Stimulated activated naive CD4-positive, alpha-beta T cell treated with Interleukin-2 at 50 U/mL for 16 hours (primary cell): ENCODE data around the gene PLCE1.
"Not testable (repeated sequence)": the region's sequence is repeated elsewhere in the genome, so short reads cannot be mapped to it uniquely, and the experiment has no call there.

ENCODE experiments used
- DNase-seq: peaks from one replicate; lab custom pipeline; 2025; lab: John Stamatoyannopoulos, UW

The PLCE1 gene

GRCh38 chr10:93993782-93994437 is at the start of gene PLCE1:
Gene PLCE1 (plus strand): TSS chr10:93993931. CDS start chr10:94031047, 37,116 bp downstream.
- DNase-seq: no peak

GRCh38 chr10:93945819-93946218 is 47.9 kb upstream of the PLCE1 start:
- no peak for DNase-seq

GRCh38 chr10:93947055-93947454 is 46.7 kb upstream of the PLCE1 start:
- no peak for DNase-seq

- no peak for DNase-seq
Measured at GRCh38 chr10:93947524-93947923, 46.2 kb upstream of the PLCE1 start.

GRCh38 chr10:93951905-93952304 is 41.8 kb upstream of the PLCE1 start:
- no peak for DNase-seq

GRCh38 chr10:93954299-93954698 is 39.4 kb upstream of the PLCE1 start:
- DNase-seq: no peak

GRCh38 chr10:93954726-93955363 is 38.9 kb upstream of the PLCE1 start:
- no peak for DNase-seq

- no peak for DNase-seq
Measured at GRCh38 chr10:93958834-93959233, 34.9 kb upstream of the PLCE1 start.

- DNase-seq: not testable (repeated sequence)
Measured at GRCh38 chr10:93960988-93961387, 32.7 kb upstream of the PLCE1 start.

- no peak for DNase-seq
Measured at GRCh38 chr10:93962973-93963372, 30.8 kb upstream of the PLCE1 start.

- DNase-seq: no peak
Measured at GRCh38 chr10:93963434-93963833, 30.3 kb upstream of the PLCE1 start.

GRCh38 chr10:93965911-93966310 is 27.8 kb upstream of the PLCE1 start:
- DNase-seq: no peak

GRCh38 chr10:93967756-93968155 is 26.0 kb upstream of the PLCE1 start:
- DNase-seq: no peak

- no peak for DNase-seq
Measured at GRCh38 chr10:93968540-93968945, 25.2 kb upstream of the PLCE1 start.

GRCh38 chr10:93970433-93971010 is 23.2 kb upstream of the PLCE1 start:
- DNase-seq: not testable (repeated sequence)

- no peak for DNase-seq
Measured at GRCh38 chr10:93973748-93974445, 19.8 kb upstream of the PLCE1 start.

- DNase-seq: no peak
Measured at GRCh38 chr10:93977442-93977841, 16.3 kb upstream of the PLCE1 start.

- no peak for DNase-seq
Measured at GRCh38 chr10:93980486-93980885, 13.2 kb upstream of the PLCE1 start.

- DNase-seq: no peak
Measured at GRCh38 chr10:93991114-93991513, 2.6 kb upstream of the PLCE1 start.

- no peak for DNase-seq
Measured at GRCh38 chr10:93991596-93992284, 2.0 kb upstream of the PLCE1 start.

- no peak for DNase-seq
Measured at GRCh38 chr10:93992400-93993030, 1.2 kb upstream of the PLCE1 start.

- no peak for DNase-seq
Measured at GRCh38 chr10:93993414-93993781, 333 bp upstream of the PLCE1 start.
